Measurements from ENCODE around the gene MT1G.
A peak's percentile ranks its signal among the peaks of the same experiment; 100 is the strongest.
"Not testable (repeated sequence)": the region's sequence is repeated elsewhere in the genome, so short reads cannot be mapped to it uniquely, and the experiment has no call there.

Gene MT1G

DNA sequence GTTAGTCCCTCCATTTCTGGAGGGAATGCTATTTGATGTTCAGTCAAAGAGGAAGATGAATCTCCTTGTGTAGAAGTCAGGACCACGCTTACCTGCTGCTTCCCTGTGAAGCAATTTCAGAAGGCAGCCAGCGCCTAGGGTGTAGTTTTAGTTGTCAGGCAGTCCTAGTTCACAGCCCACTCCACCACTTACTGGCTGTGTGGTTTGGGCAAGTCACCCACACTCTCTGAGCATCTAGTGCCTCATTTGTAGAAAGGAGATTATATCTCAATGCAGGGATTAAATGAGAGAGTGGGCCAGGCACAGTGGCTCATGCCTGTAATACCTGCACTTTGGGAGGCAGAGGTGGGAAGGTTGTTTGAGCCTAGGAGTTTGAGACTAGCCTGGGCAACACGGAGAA, 4.3 kb upstream of the MT1G start:
- H3K27me3 ChIP-seq (ENCODE audit: low read depth, low read length) = peaks cover 29% of the 10 kb centered on the region
- H3K27ac ChIP-seq (ENCODE audit: low read length) = not testable (repeated sequence)

GRCh38 chr16:56671691-56672090, 3.8 kb upstream of the MT1G start:
- H3K36me3 ChIP-seq (ENCODE audit: control insufficient read depth in 1 of 2, insufficient read depth in 2 of 2, low read length in 2 of 2); H3K27ac ChIP-seq (ENCODE audit: low read length); H3K4me3 ChIP-seq (ENCODE audit: low read depth in 1 of 2, low read length in 2 of 2); H3K9me3 ChIP-seq (ENCODE audit: control insufficient read depth in 1 of 2, low read length in 2 of 2): not testable (repeated sequence)
- H3K4me1 ChIP-seq (ENCODE audit: control insufficient read depth in 1 of 2, insufficient read depth in 2 of 2, low read length in 2 of 2) = peaks cover 0 to 14% of the 10 kb centered on the region in 2 donors
- peaks cover 34% of the 10 kb centered on the region for H3K27me3 ChIP-seq (ENCODE audit: low read depth, low read length)

More for the DNA sequence above, 4.3 kb upstream of the MT1G start:
- not testable (repeated sequence) for H3K36me3 ChIP-seq (ENCODE audit: control insufficient read depth in 1 of 2, insufficient read depth in 2 of 2, low read length in 2 of 2); H3K9me3 ChIP-seq (ENCODE audit: control insufficient read depth in 1 of 2, low read length in 2 of 2); H3K4me3 ChIP-seq (ENCODE audit: low read depth in 1 of 2, low read length in 2 of 2)
- peaks cover 0 to 14% of the 10 kb centered on the region in 2 donors for H3K4me1 ChIP-seq (ENCODE audit: control insufficient read depth in 1 of 2, insufficient read depth in 2 of 2, low read length in 2 of 2)

DNA sequence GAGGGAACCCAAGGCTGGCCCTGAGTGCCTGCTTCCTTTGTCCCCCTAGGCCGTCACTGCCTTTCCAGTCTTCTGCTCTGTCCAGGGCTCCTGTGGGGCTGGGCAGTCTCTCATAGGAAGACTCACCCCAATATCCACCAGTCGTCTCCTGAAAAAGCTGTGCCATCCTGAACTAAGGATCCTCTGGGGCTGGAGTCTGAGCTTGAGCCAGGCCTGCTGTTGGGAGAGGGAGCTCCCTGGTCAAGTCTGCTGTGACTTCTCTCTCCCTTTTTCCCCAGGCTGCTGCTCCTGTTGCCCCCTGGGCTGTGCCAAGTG, 2.7 kb upstream of the MT1G start:
- Histone ChIP-seq H3K4me1 (ENCODE audit: control insufficient read depth in 1 of 2, insufficient read depth in 2 of 2, low read length in 2 of 2) (peaks cover 0 to 10% of the 10 kb centered on the region in 2 donors), H3K36me3 (ENCODE audit: control insufficient read depth in 1 of 2, insufficient read depth in 2 of 2, low read length in 2 of 2) (no peaks in the 10 kb centered on the region), H3K4me3 (ENCODE audit: low read depth in 1 of 2, low read length in 2 of 2) (peak overlapping the region in 1 of 2 donors; percentile 59), H3K27me3 (ENCODE audit: low read depth, low read length) (peaks cover 38% of the 10 kb centered on the region), H3K27ac (ENCODE audit: low read length) (peak overlapping the region; percentile 79), H3K9me3 (ENCODE audit: control insufficient read depth in 1 of 2, low read length in 2 of 2) (no peaks in the 10 kb centered on the region)

DNA sequence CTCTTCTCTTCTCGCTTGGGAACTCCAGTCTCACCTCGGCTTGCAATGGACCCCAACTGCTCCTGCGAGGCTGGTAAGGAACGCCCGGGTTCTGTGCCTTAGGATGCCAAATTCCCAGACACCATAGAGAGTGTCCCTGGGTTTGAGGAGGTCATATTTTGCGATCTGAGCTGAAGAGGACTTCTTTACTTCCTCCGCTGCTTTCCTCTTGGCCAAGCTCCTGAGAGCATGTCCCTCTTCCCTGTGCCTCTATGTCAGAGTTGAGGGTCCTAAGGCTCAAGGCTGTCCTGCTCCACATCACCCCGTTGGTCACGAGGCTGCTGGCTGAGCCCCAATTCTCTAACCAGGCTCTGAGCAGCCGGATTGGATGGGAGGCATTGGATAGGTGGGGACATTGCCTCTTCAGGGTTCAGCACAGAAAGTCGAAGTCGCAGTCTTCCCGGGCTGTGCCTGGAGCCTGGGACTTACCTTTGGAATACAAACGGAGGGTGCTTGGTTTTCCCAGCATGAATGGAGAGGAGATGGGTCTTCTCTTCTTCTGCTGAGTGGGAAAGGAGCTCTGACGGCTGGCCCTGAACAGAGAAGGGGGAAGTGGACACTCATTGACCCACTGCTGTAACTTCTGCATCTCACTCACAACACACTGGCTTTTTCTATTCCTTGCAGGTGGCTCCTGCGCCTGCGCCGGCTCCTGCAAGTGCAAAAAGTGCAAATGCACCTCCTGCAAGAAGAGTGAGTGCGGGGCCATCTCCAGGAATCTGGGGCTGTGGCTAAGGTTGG, 2.2 kb upstream of the MT1G start:
- peak overlapping the region in 1 of 2 donors; percentile 59 for H3K4me3 ChIP-seq (ENCODE audit: low read depth in 1 of 2, low read length in 2 of 2)
- peak overlapping the region; percentile 79 for H3K27ac ChIP-seq (ENCODE audit: low read length)

DNA sequence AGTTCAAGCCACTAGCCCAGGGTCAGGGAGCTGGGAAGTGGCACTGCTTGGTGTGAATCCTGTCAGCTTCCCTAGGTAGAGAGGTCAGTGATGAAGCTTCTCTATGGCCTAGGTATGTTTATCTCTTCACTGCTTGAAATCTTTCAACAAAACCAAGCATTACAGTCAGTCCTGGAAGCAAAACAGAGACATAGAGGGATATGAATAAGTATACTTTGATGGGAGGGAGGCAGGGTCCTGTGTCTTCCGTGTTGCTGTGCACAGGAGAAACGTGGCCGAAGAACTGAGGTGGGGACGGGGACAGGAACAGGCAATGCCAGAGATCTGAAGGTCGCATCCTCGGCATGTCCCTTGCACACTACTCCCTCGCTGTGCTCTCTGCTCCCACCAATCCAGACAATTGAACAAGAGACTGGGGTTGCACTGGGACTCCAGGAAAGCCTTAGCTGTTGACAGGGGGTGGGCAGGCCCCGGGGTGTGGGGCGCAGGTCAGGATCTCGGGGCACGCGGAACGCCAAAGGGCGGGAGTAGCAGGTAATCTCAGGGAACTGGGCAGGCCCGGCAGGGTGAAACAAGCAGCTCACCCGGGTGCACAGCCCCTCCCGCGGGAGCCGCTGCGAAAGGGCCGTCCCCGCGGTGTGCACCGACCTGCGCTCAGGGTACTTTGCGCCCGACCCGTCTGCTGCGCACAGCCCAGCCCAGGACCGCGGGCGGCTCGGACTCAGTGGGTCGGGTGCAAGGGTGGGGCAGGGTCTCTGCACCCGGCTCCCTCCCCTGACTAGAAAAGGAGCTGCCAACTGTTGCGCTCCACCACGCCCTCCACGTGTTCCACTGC, 1.4 kb upstream of the MT1G start, which contains the start of gene MT1H:
MT1H (plus strand) TSS at position 810 of the 835 bp plus-strand sequence. CDS start 71 bp downstream, outside the sequence.
- peak within 1 kb of the TSS in 1 of 2 donors; percentile 59 for H3K4me3 ChIP-seq (ENCODE audit: low read depth in 1 of 2, low read length in 2 of 2)
- H3K36me3 ChIP-seq (ENCODE audit: control insufficient read depth in 1 of 2, insufficient read depth in 2 of 2, low read length in 2 of 2) = no peaks in the 10 kb centered on the region
- peaks cover 38% of the 10 kb centered on the region for H3K27me3 ChIP-seq (ENCODE audit: low read depth, low read length)
- H3K4me1 ChIP-seq (ENCODE audit: control insufficient read depth in 1 of 2, insufficient read depth in 2 of 2, low read length in 2 of 2) = peaks cover 0 to 10% of the 10 kb centered on the region in 2 donors
- H3K9me3 ChIP-seq (ENCODE audit: control insufficient read depth in 1 of 2, low read length in 2 of 2) = no peaks in the 10 kb centered on the region
- peak within 1 kb of the TSS; percentile 79 for H3K27ac ChIP-seq (ENCODE audit: low read length)

More for the DNA sequence above, 2.2 kb upstream of the MT1G start:
- Histone ChIP-seq H3K9me3 (ENCODE audit: control insufficient read depth in 1 of 2, low read length in 2 of 2) (no peaks in the 10 kb centered on the region), H3K27me3 (ENCODE audit: low read depth, low read length) (peaks cover 38% of the 10 kb centered on the region), H3K36me3 (ENCODE audit: control insufficient read depth in 1 of 2, insufficient read depth in 2 of 2, low read length in 2 of 2) (no peaks in the 10 kb centered on the region), H3K4me1 (ENCODE audit: control insufficient read depth in 1 of 2, insufficient read depth in 2 of 2, low read length in 2 of 2) (peaks cover 0 to 10% of the 10 kb centered on the region in 2 donors)

GRCh38 chr16:56665286-56666261, 2.3 kb downstream of the MT1G start:
- not testable (repeated sequence) for H3K36me3 ChIP-seq (ENCODE audit: control insufficient read depth in 1 of 2, insufficient read depth in 2 of 2, low read length in 2 of 2); H3K9me3 ChIP-seq (ENCODE audit: control insufficient read depth in 1 of 2, low read length in 2 of 2); H3K4me3 ChIP-seq (ENCODE audit: low read depth in 1 of 2, low read length in 2 of 2); H3K27ac ChIP-seq (ENCODE audit: low read length)
- H3K4me1 ChIP-seq (ENCODE audit: control insufficient read depth in 1 of 2, insufficient read depth in 2 of 2, low read length in 2 of 2) = peaks cover 0 to 15% of the 10 kb centered on the region in 2 donors
- peaks cover 47% of the 10 kb centered on the region for H3K27me3 ChIP-seq (ENCODE audit: low read depth, low read length)

- no peak overlapping the region for H3K4me3 ChIP-seq (ENCODE audit: low read depth in 1 of 2, low read length in 2 of 2)
- H3K4me1 ChIP-seq (ENCODE audit: control insufficient read depth in 1 of 2, insufficient read depth in 2 of 2, low read length in 2 of 2) = peaks cover 0 to 13% of the 10 kb centered on the region in 2 donors
- no peaks in the 10 kb centered on the region for H3K36me3 ChIP-seq (ENCODE audit: control insufficient read depth in 1 of 2, insufficient read depth in 2 of 2, low read length in 2 of 2)
- H3K27me3 ChIP-seq (ENCODE audit: low read depth, low read length) = peaks cover 40% of the 10 kb centered on the region
- H3K27ac ChIP-seq (ENCODE audit: low read length) = no peak overlapping the region
- H3K9me3 ChIP-seq (ENCODE audit: control insufficient read depth in 1 of 2, low read length in 2 of 2) = no peaks in the 10 kb centered on the region
These were observed 3.4 kb downstream of the MT1G start for GRCh38 chr16:56664506-56664905.

DNA sequence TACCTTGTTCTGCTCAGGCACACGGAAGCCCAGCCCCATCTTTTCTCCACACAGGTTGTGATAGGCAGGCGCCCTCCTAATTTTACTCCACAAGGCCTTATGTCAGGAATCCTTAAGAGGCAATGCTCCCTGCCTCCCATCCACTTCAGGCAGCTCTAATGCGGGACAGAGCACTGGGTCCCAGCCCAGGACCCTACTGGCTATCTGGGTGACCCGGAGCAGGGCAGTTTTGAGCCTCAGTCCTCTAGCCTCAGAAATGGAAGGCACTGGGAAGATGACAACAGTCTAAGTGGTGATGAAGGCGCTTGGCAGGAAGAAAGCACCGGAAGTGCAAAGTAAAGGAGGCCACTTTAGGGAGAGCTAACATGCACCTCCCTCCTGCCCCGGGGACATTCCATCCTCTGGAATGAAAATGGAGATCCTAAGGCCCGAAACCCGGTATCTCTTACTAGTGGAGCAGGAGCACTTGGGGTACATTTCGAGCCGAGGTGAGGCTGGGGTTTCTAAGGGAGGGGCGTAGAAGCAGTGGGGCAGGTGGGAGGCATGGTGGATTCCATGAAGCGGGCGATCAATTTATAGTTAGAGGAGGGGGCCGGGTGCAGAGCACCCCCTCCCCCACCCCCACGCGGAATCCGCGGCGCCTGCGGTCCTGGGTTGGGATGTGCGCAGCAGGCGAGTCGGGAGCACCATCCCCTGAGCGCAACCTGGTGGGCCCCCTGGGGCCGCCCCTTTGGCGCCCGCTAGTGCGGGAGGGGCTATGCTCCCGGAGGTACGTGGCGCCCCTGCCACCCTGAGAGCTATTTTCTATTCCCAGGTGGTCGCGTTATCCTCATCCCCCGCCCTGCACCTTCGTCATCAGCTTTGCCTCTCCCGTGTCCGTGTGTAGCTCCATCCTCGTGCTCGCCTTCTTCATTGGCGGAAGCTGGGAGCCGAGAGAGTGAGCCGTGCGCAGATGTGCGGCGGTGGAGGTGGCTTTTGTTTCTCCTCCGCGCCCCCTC, 5.2 kb downstream of the MT1G start:
- Histone ChIP-seq H3K9me3 (ENCODE audit: control insufficient read depth in 1 of 2, low read length in 2 of 2) (no peaks in the 10 kb centered on the region), H3K4me3 (ENCODE audit: low read depth in 1 of 2, low read length in 2 of 2) (no peak overlapping the region), H3K27me3 (ENCODE audit: low read depth, low read length) (peaks cover 36% of the 10 kb centered on the region), H3K36me3 (ENCODE audit: control insufficient read depth in 1 of 2, insufficient read depth in 2 of 2, low read length in 2 of 2) (no peaks in the 10 kb centered on the region), H3K27ac (ENCODE audit: low read length) (no peak overlapping the region), H3K4me1 (ENCODE audit: control insufficient read depth in 1 of 2, insufficient read depth in 2 of 2, low read length in 2 of 2) (peaks cover 0 to 7% of the 10 kb centered on the region in 2 donors)

DNA sequence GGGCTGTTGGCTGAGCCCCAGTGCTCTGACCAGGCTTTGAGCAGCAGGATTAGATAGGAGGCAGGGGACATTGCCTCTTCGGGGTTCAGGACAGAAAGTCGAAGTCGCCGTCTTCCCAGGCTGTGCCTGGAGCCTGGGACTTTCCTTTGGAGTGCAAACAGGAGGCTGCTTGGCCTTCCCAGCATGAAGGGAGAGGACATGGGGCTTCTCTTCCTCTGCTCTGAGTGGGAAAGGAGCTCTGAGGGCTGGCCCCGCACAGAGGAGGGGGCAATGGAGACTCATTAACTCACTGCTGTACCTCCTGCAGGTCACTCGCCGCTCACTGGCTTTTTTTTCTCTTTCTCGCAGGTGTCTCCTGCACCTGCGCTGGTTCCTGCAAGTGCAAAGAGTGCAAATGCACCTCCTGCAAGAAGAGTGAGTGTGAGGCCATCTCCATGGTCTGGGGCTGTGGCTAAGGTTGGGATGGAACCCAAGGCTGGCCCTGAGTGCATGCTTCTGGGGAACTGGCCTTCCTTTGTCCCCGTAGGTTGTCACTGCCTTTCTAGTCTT, 9.5 kb downstream of the MT1G start:
- H3K4me3 ChIP-seq (ENCODE audit: low read depth in 1 of 2, low read length in 2 of 2) = peak overlapping the region; percentile 56 to 76
- H3K27ac ChIP-seq (ENCODE audit: low read length) = peak overlapping the region; percentile 82

More for the DNA sequence above, 9.5 kb downstream of the MT1G start:
- Histone ChIP-seq H3K27me3 (ENCODE audit: low read depth, low read length) (peaks cover 22% of the 10 kb centered on the region), H3K9me3 (ENCODE audit: control insufficient read depth in 1 of 2, low read length in 2 of 2) (no peaks in the 10 kb centered on the region), H3K36me3 (ENCODE audit: control insufficient read depth in 1 of 2, insufficient read depth in 2 of 2, low read length in 2 of 2) (no peaks in the 10 kb centered on the region), H3K4me1 (ENCODE audit: control insufficient read depth in 1 of 2, insufficient read depth in 2 of 2, low read length in 2 of 2) (peaks cover 0 to 12% of the 10 kb centered on the region in 2 donors)
